ENCODE results near the gene CHCHD6.

DNA sequence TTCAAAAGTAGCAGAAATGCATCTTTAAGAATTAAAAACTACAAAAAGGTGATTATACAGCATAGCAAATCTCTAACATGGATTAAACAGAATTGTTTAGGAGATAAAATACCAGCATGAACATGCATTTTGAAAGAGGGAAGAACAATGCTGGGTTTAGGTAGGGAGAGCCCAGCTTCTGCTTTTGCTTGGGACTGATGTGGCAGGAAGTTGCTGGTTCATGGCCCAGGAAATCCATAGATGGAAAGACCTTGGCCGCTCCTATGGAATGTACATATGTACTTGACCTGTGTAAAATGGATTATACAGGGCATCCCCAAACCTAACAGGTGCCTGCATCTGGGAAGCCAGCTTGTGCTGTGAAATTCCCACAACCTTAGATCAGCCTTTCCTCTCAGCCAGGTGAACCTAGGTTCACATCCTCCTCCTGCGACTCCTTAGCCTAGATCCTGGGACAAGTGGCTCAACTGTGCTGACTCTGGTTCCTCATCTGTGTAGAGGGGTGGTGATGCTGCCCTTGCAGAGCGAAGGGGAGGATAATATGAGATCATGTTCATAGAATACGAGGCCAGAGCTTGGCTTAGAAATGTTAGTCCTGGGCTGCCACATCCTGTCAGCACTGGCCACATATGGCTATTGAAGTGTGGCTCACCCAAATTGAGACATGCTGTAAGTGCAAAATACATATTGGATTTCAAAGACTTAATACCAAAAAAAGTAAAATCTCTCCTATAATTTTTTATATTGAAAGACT, 231.9 kb downstream of the CHCHD6 start:
- TF ChIP-seq, protein P1, sequence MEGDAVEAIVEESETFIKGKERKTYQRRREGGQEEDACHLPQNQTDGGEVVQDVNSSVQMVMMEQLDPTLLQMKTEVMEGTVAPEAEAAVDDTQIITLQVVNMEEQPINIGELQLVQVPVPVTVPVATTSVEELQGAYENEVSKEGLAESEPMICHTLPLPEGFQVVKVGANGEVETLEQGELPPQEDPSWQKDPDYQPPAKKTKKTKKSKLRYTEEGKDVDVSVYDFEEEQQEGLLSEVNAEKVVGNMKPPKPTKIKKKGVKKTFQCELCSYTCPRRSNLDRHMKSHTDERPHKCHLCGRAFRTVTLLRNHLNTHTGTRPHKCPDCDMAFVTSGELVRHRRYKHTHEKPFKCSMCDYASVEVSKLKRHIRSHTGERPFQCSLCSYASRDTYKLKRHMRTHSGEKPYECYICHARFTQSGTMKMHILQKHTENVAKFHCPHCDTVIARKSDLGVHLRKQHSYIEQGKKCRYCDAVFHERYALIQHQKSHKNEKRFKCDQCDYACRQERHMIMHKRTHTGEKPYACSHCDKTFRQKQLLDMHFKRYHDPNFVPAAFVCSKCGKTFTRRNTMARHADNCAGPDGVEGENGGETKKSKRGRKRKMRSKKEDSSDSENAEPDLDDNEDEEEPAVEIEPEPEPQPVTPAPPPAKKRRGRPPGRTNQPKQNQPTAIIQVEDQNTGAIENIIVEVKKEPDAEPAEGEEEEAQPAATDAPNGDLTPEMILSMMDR (IDR thresholded peaks at IDR 0.05) = no peak
- TF ChIP-seq ZFX (IDR thresholded peaks at IDR 0.05; ENCODE audit: borderline replicate concordance) = no peak
